GM19043 (cell line): Measurements from ENCODE around the gene STAT5B.
A peak's percentile ranks its signal among the peaks of the same experiment; 100 is the strongest.

Experiments used
- ATAC-seq: cut with Tn5 transposase; IDR thresholded peaks from one replicate; pipeline ENCODE4 v1.9.1; 2021; ENCODE audit warnings: low read depth; ENCODE audit not compliant: unreplicated experiment

Gene STAT5B

GRCh38 chr17:42183741-42184711, 92.2 kb downstream of the STAT5B start:
- peak; percentile 65 for ATAC-seq

DNA sequence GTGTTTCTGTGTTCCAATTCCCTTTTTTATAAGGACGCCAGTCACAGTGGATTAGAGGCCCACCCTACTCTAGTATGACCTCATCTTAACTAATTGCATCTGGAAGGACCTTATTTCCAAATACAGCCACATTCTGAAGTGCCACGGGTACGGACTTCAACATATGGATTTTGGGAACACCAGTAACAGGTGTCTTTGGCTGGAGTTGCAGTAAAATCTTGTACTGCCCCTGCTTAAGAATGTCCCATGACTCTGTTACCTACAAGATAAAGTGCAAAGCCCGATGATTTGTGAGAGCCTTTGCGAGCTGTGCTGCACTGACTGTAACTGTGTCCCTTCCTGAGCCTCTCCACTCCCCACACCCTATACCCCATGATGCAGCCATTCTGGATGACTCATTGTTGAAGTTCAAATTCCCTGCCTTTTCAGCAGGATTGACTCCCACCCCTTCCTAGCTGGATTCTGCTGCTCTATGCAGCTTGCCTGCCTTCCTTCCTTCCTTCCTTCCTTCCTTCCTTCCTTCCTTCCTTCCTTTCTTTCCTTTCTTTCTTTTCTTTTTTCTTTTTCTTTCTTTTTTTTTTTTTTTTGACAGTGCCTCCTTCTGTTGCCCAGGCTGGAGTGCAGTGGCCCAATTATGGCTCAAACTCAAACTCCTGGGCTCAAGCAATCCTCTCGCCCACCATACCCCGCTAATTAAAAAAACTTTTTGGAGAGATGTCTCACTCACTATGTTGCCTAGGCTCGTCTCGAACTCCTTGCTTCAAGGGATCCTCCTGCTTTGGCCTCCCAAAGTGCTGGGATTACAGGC, 93.1 kb downstream of the STAT5B start:
- ATAC-seq: no peak

GRCh38 chr17:42181851-42182207, 94.4 kb downstream of the STAT5B start:
- no peak for ATAC-seq

DNA sequence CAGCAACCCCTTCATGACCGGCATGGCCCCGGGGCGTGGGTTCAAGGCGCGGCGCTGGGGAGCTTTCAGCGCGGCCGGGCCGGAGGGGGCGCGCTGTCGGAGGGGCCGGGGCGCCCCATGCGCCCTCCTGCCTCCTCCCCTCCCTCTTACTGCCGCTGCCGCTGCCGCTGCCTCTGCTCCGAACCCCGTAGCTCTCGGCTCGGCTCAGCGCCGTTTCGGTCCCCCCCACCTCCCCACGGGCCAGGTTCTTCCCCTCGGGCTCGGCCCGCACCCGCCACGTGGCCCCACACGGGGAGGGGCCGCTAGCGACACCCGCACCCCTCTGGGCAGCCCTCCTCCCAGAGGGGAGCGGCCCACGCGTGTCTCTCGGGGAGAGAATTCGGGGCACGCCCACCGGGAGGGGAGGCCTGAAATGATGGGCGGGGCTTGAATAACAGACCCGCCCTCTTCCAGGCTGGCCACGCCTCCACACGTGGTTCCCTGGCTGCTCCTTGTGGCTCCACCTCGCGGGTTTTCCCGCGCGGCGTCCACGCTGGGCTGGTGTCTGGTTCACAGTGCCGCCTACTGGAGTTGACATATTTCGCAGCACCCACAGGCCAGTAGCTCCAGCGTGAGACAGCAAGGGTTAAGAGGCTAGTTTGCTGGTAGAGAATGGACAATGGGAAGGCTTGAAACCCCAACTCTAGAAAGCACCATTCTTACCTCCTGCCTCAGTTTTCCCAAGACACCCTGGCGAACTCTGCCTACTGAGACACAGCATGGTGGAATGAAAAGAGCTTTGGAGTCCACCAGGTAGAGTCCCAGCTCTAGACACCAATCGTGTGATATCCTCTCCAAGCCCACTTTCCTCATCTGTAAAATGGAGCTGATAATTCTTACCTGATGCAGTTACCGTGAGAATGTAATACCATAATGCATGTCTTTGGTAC, 95.0 kb downstream of the STAT5B start, which contains the start of gene KCNH4:
TSS of gene KCNH4 (minus strand) at position 221 of the 929 bp plus-strand sequence. CDS start at position 24, 197 bp downstream.
- no peak for ATAC-seq

- no peak for ATAC-seq
These were observed 95.7 kb downstream of the STAT5B start for GRCh38 chr17:42180411-42180921.

DNA sequence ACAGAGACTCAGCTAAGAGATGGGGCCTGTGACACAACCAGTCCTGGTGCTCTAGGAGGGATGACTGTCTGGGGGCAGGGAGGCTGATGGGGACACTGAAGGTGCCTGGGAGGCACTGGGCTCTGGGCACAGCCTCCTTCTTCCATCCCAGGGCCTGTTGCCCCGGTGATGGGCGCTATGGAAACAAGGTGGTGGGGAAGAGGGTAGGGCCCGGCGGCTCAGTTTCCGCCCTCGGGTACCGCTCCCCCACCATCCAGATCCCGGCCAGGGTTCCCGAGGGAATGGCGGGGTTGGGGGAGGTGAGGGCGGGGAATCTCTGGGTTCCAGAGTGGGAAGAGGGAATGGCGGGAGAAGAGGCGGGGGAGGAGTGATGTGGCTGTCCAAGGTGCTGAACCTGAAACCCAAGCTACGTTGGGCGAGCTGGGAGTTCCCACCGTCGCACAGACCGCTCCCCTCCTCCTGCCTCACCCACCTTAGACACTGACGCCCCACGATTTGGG, 96.2 kb downstream of the STAT5B start:
- ATAC-seq: no peak

- no peak for ATAC-seq
These were observed 96.9 kb downstream of the STAT5B start for GRCh38 chr17:42179335-42179734.

DNA sequence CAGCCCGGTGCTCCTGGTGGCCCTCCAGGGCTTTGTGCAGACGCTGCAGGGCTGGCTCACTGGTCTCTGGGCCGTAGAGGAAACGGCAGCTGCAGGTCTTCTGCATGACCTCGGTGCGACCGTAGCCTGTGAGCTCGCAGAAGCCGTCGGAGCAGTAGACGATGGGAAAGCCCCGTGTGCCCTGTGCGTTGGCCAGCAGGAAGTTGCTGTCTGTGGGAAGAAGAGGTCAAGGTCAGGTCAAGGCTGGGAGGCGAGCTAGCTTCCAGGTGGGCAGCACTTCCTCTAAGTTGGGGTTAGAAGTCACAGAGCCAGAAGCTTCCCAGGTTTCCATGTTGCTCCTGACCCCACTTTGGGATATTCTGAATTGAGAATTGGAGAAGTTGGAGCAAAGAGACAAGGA, 97.4 kb downstream of the STAT5B start:
- ATAC-seq: no peak

- no peak for ATAC-seq
These were observed 98.5 kb downstream of the STAT5B start for GRCh38 chr17:42177684-42178083.

- no peak for ATAC-seq
These were observed 101.9 kb downstream of the STAT5B start for GRCh38 chr17:42174126-42174783.

DNA sequence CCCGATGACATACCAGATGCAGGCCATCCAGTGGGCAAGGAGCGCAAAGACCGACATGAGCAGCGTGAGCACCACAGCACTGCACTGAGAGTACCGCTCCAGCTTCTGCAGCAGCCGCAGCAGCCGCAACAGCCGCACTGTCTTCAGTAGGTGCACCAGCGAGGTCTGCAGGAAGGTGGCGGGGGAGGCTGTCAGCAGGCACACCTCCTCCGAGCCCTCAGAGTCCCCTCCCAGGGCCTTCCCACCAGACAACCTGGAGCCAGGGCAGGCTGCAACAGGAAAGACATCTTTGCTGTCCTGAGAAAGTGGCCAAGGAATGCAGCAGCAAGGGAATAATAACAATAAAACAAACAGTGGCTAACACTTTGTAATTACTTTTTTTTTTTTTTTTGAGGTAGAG, 104.4 kb downstream of the STAT5B start:
- no peak for ATAC-seq

DNA sequence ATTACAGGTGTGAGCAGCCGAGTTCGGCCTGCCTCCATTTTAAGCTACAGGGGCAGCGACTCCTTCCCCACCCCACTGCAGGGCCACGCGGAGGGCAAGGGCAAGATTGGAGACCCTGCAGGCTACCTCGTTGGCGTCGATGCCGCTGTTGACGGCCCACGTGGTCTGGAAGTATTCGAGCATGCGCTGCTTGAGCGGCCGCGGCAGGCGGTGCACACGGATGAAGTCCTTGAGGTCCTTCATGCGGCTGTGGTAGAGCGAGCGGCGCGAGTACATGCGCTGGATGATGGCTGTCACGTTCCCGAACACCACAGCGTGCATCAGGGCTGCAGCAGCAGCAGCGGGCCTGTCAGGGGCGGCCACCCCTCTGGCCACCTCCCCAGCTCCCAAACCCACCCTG, 106.8 kb downstream of the STAT5B start:
- no peak for ATAC-seq

GRCh38 chr17:42167807-42168206, 108.4 kb downstream of the STAT5B start:
- no peak for ATAC-seq

GRCh38 chr17:42166196-42166763, 109.9 kb downstream of the STAT5B start:
- no peak for ATAC-seq

DNA sequence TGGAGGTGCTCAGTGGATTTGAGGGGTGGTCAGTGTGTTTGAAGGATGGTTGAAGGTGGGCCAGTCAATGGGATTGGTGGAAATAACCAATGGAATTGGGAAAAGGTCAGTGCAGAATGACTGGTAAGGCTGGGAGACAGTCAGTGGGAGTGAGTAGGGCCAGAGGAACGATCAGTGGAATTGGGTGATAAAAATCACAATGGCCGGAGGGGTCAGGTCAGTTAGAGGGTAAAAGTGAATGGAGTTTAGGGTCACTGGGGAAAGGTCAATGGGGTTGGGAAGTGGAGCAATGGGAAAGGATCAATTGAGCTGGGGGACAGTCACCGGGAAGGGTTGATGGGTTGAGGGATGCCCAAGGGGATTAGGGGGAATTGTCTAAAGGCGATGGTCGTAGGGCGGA, 110.4 kb downstream of the STAT5B start:
- ATAC-seq: no peak

GRCh38 chr17:42163696-42164407, 112.3 kb downstream of the STAT5B start:
- ATAC-seq: no peak

DNA sequence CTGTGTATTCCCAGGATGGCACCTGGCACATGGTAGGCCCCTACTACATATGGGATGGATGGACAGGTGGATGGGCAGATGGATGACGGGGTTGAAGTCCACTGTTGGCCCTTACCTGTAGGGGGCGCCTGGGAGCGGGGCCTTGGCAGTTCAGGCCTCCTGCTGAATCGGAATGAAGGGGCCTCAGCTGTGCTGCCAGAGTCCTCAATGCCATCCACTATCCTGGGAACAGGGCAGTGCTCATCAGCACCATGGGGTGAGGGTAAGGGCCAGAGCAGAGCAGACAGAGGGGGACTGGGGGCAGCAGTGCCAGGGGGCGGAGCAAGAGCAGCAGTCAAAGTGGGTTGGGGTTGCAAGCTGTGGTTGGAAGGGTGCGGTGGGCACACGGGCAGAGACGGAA, 113.1 kb downstream of the STAT5B start:
- ATAC-seq: no peak

GRCh38 chr17:42160531-42160910, 115.7 kb downstream of the STAT5B start:
- no peak for ATAC-seq
